ENCODE results near the gene MED15.

MED15 gene

DNA sequence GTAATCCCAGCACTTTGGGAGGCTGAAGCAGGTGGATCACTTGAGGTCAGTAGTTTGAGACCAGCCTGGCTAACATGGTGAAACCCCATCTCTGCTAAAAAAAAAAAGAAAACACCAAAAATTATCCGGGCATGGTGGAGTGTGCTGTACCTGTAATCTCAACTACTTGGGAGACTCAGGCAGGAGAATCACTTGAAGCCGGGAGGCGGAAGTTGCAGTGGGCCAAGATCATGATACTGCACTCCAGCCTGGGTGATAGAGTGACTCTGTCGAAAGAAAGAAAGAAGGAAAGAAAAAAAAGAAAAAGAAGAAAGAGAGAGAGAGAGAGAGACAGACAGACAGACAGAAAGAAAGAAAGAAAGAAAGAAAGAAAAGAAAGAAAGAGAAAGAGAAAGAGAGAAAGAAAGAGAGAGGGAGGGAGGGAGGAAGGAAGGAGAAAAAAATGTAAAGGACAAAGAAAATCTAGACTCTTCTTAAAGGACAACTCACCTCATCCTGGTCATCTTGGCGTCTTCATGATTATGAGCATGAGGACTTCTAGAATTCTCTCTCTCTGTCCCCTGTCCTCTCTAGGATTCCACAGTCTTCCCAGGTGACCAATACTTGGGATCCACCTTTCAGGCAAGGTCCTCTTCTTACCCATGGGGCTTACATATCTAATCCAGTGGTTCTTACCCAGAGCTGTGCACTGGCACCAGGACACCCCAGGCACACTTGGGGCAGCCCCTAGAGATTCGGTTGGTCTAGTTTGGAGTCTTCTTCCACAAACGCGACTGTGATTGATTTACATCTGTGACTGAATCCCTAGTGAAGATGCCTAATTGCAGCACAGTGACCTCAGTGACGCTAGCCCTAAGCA, 120.9 kb downstream of the MED15 start:
- 90% methylated on average over 9 of the region's 9 CpGs for WGBS

GRCh38 chr22:20629401-20629800, 122.0 kb downstream of the MED15 start:
- no peaks in the 10 kb centered on the region for H3K27me3 ChIP-seq (ENCODE audit: insufficient read depth, low read length)
- H3K4me1 ChIP-seq (ENCODE audit: insufficient read depth, low read length), result no peaks in the 10 kb centered on the region
- WGBS, result 96% methylated on average over 3 of the region's 3 CpGs

More for the DNA sequence above, 120.9 kb downstream of the MED15 start:
- no peaks in the 10 kb centered on the region for H3K36me3 ChIP-seq (ENCODE audit: insufficient read depth, low read length)
- H3K4me1 ChIP-seq (ENCODE audit: insufficient read depth, low read length), result no peaks in the 10 kb centered on the region
- H3K27me3 ChIP-seq (ENCODE audit: insufficient read depth, low read length), result no peaks in the 10 kb centered on the region
- H3K9ac ChIP-seq (ENCODE audit: low read depth, low read length), result no peak overlapping the region
- no peak overlapping the region for H3K27ac ChIP-seq (ENCODE audit: low read depth, low read length)
- no peaks in the 10 kb centered on the region for H3K9me3 ChIP-seq (ENCODE audit: insufficient read depth, low read depth, low read length)
- no peak overlapping the region for H3K4me3 ChIP-seq (ENCODE audit: low read length)

GRCh38 chr22:20630873-20631617, 123.6 kb downstream of the MED15 start:
- Histone ChIP-seq H3K9ac (ENCODE audit: low read depth, low read length) (no peak overlapping the region), H3K9me3 (ENCODE audit: insufficient read depth, low read depth, low read length) (no peaks in the 10 kb centered on the region), H3K27ac (ENCODE audit: low read depth, low read length) (no peak overlapping the region), H3K36me3 (ENCODE audit: insufficient read depth, low read length) (no peaks in the 10 kb centered on the region), H3K4me3 (ENCODE audit: low read length) (no peak overlapping the region), H3K4me1 (ENCODE audit: insufficient read depth, low read length) (no peaks in the 10 kb centered on the region), H3K27me3 (ENCODE audit: insufficient read depth, low read length) (no peaks in the 10 kb centered on the region)
- WGBS, result 93% methylated on average over 10 of the region's 10 CpGs

More at GRCh38 chr22:20629401-20629800, 122.0 kb downstream of the MED15 start:
- Histone ChIP-seq H3K36me3 (ENCODE audit: insufficient read depth, low read length) (no peaks in the 10 kb centered on the region), H3K4me3 (ENCODE audit: low read length) (no peak overlapping the region), H3K27ac (ENCODE audit: low read depth, low read length) (no peak overlapping the region), H3K9me3 (ENCODE audit: insufficient read depth, low read depth, low read length) (no peaks in the 10 kb centered on the region), H3K9ac (ENCODE audit: low read depth, low read length) (no peak overlapping the region)

- no peak overlapping the region for H3K27ac ChIP-seq (ENCODE audit: low read depth, low read length)
- no peaks in the 10 kb centered on the region for H3K27me3 ChIP-seq (ENCODE audit: insufficient read depth, low read length)
- H3K4me1 ChIP-seq (ENCODE audit: insufficient read depth, low read length), result no peaks in the 10 kb centered on the region
- no peak overlapping the region for H3K9ac ChIP-seq (ENCODE audit: low read depth, low read length)
- no peaks in the 10 kb centered on the region for H3K9me3 ChIP-seq (ENCODE audit: insufficient read depth, low read depth, low read length)
- WGBS, result 89% methylated on average over 6 of the region's 6 CpGs
- no peaks in the 10 kb centered on the region for H3K36me3 ChIP-seq (ENCODE audit: insufficient read depth, low read length)
- no peak overlapping the region for H3K4me3 ChIP-seq (ENCODE audit: low read length)
Observed at GRCh38 chr22:20632082-20632481, 124.7 kb downstream of the MED15 start.

DNA sequence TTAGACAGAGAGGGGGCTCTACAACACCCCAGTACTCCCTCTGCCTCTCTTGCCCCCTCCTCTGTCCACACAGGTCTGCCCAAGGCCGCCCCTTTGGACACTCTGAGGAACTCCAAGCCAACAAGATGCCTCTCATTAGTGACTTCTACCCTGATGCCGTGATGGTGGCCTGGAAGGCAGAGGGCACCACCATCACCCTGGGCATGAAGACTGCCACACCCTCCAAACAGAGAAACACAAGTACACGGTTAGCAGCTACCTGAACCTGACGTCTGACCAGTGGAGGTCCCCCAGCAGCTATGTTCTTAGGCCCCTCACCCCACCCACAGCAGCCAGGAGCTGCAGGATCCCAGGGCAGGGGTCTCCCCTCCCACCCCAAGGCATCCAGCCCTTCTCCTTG, 125.1 kb downstream of the MED15 start:
- Histone ChIP-seq H3K36me3 (ENCODE audit: insufficient read depth, low read length) (no peaks in the 10 kb centered on the region), H3K4me3 (ENCODE audit: low read length) (no peak overlapping the region), H3K9me3 (ENCODE audit: insufficient read depth, low read depth, low read length) (no peaks in the 10 kb centered on the region), H3K27me3 (ENCODE audit: insufficient read depth, low read length) (no peaks in the 10 kb centered on the region), H3K27ac (ENCODE audit: low read depth, low read length) (no peak overlapping the region), H3K4me1 (ENCODE audit: insufficient read depth, low read length) (no peaks in the 10 kb centered on the region), H3K9ac (ENCODE audit: low read depth, low read length) (no peak overlapping the region)
- 75% methylated on average over 4 of the region's 4 CpGs for WGBS

GRCh38 chr22:20634560-20635226, 127.3 kb downstream of the MED15 start:
- Histone ChIP-seq H3K27ac (ENCODE audit: low read depth, low read length) (no peak overlapping the region), H3K4me1 (ENCODE audit: insufficient read depth, low read length) (no peaks in the 10 kb centered on the region), H3K9ac (ENCODE audit: low read depth, low read length) (no peak overlapping the region), H3K9me3 (ENCODE audit: insufficient read depth, low read depth, low read length) (peaks cover under 1% of the 10 kb centered on the region; the same call in 1 of the 2 replicates), H3K27me3 (ENCODE audit: insufficient read depth, low read length) (no peaks in the 10 kb centered on the region), H3K36me3 (ENCODE audit: insufficient read depth, low read length) (no peaks in the 10 kb centered on the region), H3K4me3 (ENCODE audit: low read length) (no peak overlapping the region)
- 81% methylated on average over 9 of the region's 9 CpGs for WGBS

- no peaks in the 10 kb centered on the region for H3K36me3 ChIP-seq (ENCODE audit: insufficient read depth, low read length)
- H3K9me3 ChIP-seq (ENCODE audit: insufficient read depth, low read depth, low read length), result peaks cover 4% of the 10 kb centered on the region; the same call in 1 of the 2 replicates
- H3K4me3 ChIP-seq (ENCODE audit: low read length), result no peak overlapping the region
- 92% methylated on average over 6 of the region's 6 CpGs for WGBS
- H3K27ac ChIP-seq (ENCODE audit: low read depth, low read length), result no peak overlapping the region
- H3K9ac ChIP-seq (ENCODE audit: low read depth, low read length), result no peak overlapping the region
- H3K27me3 ChIP-seq (ENCODE audit: insufficient read depth, low read length), result no peaks in the 10 kb centered on the region
- H3K4me1 ChIP-seq (ENCODE audit: insufficient read depth, low read length), result no peaks in the 10 kb centered on the region
Observed at GRCh38 chr22:20635227-20635591, 127.8 kb downstream of the MED15 start.

DNA sequence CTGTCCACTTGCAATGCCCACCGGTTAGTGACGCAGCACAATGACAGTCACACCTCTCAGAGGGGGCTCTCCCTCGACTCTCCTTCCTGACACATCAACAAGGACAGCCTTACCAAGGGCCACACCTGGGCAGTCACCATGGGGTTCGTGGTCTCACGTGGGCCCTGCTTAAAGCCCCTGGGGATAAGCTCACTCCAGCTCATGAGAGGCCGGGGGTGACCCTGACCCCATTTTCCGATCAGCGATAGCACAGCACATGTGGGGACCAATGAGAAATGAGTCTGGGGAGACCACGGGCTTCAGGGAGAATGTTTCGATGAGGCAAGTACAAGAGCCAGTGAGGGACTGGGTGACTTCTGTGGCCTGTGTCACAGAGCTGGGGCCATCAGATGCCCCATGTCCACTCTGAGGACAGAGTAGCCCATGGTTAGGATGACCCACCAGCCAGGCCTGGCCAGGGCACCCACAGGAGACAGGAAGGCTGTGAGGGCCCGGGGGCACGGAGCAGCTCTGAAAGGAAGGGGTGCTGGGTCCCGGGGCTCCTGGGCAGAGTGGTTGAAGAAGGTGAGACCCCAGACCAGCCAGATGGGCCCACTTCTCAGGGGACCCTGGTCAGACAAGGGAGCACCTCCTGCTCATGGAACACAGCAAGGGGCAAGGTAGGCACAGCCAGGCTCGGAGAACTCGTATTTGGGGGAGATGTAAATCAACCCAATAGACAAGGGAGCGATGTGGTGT, 128.8 kb downstream of the MED15 start:
- H3K4me3 ChIP-seq (ENCODE audit: low read length), result no peak overlapping the region
- H3K27me3 ChIP-seq (ENCODE audit: insufficient read depth, low read length), result no peaks in the 10 kb centered on the region
- H3K4me1 ChIP-seq (ENCODE audit: insufficient read depth, low read length), result no peaks in the 10 kb centered on the region
- no peaks in the 10 kb centered on the region for H3K36me3 ChIP-seq (ENCODE audit: insufficient read depth, low read length)
- no peak overlapping the region for H3K27ac ChIP-seq (ENCODE audit: low read depth, low read length)
- 87% methylated on average over 16 of the region's 16 CpGs for WGBS
- no peak overlapping the region for H3K9ac ChIP-seq (ENCODE audit: low read depth, low read length)
- peaks cover 4% of the 10 kb centered on the region; the same call in 1 of the 2 replicates for H3K9me3 ChIP-seq (ENCODE audit: insufficient read depth, low read depth, low read length)

DNA sequence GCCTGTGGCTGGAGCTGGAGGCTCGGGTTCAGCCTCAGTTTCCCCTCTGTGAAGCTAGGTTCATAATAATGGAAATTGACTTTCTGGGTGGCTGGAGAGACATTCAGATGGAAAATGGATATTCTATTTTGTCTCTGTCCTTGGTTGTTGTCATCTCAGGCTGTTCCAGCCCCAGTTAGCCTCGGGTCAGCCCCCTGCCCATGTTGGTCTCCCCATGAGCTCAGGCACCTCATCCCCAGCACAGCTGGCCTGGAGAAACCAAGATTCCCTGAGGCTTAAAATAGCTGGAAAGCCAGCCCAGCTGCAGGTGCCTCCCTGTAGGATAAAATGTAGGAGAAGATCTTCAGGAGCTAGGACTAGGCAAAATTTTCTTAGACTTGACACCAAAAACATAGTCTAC, 129.5 kb downstream of the MED15 start:
- WGBS, result 87% methylated on average over 2 of the region's 2 CpGs
- Histone ChIP-seq H3K9ac (ENCODE audit: low read depth, low read length) (no peak overlapping the region), H3K4me1 (ENCODE audit: insufficient read depth, low read length) (no peaks in the 10 kb centered on the region), H3K4me3 (ENCODE audit: low read length) (no peak overlapping the region), H3K36me3 (ENCODE audit: insufficient read depth, low read length) (no peaks in the 10 kb centered on the region), H3K27ac (ENCODE audit: low read depth, low read length) (no peak overlapping the region), H3K27me3 (ENCODE audit: insufficient read depth, low read length) (no peaks in the 10 kb centered on the region), H3K9me3 (ENCODE audit: insufficient read depth, low read depth, low read length) (peaks cover 4% of the 10 kb centered on the region; the same call in 1 of the 2 replicates)

Data from HUES64 (cell line).